GM12878 (cell line): ENCODE data around the gene CTSC. TPM values are rescaled to one million over a fixed set of nuclear protein-coding genes. Genes with fewer than 3 reads are reported as not detected.

Experiments used
- ATAC-seq: fragments of 200-7000 bp; cut with Tn5 transposase; 3 replicates; pipeline ENCODE4 v1.9.1; 2020; ENCODE audit warnings: mild to moderate bottlenecking, moderate library complexity
- BruUV-seq: library from RNA; stranded (reverse); fragments of 400-500 nt; replicated peaks from 2 replicates; lab custom pipeline; 2021; lab: Mats Ljungman, UMichigan
- CTCF ChIA-PET: fragments of 300-600 bp; sonication (Branson Sonifier 250); formaldehyde crosslinking; extraction: SDS; loops from one replicate; lab custom pipeline; 2021; ENCODE audit warnings: inconsistent platforms; lab: Yijun Ruan, JAX
- POLR2A ChIA-PET: fragments of 350-600 bp; formaldehyde crosslinking; extraction: SDS; loops from one replicate; lab custom pipeline; 2021; ENCODE audit warnings: inconsistent platforms; lab: Charles Lee
- RAD21 ChIA-PET: fragments of 300-600 bp; sonication (Branson Sonifier 250); formaldehyde crosslinking; loops from one replicate; lab custom pipeline; 2023; ENCODE audit warnings: antibody characterized with exemption; ENCODE audit not compliant: unreplicated experiment; lab: Charles Lee
- SMC1A ChIA-PET: fragments of 300-600 bp; sonication (Branson Sonifier 250); formaldehyde crosslinking; loops from one replicate; lab custom pipeline; 2023; ENCODE audit not compliant: unreplicated experiment, uncharacterized antibody; lab: Charles Lee
- DNase-seq: peaks from one replicate; pipeline ENCODE4 v3.0.0-alpha.2; 2011; ENCODE audit warnings: low read depth, low spot score
- FAIRE-seq: peaks from 3 replicates; lab custom pipeline; 2011; peaks lifted over from hg19 to GRCh38; lab: Jason Lieb, UNC
- H2AFZ ChIP-seq: 2 replicates; pipeline ENCODE4 v1.6.0; 2011; ENCODE audit warnings: low read depth, low read length, control low read depth; ENCODE audit not compliant: control insufficient read depth
- H3K27ac ChIP-seq: 2 replicates; pipeline ENCODE4 v1.5.1; 2011; ENCODE audit warnings: control low read depth; ENCODE audit not compliant: control insufficient read depth, insufficient read depth
- H3K27me3 ChIP-seq, 2 experiments: replicated peaks in 1 of 2; 2 replicates each; pipeline versions ENCODE4 v1.6.0 to v1.6.1; 2011; ENCODE audit warnings: low read length in 1 of 2; ENCODE audit not compliant: control insufficient read depth in 2 of 2, insufficient read depth in 2 of 2
- H3K36me3 ChIP-seq, 2 experiments: 2 replicates each; pipeline ENCODE4 v1.5.1; 2011; ENCODE audit warnings: low read length in 1 of 2; ENCODE audit not compliant: control insufficient read depth in 2 of 2, insufficient read depth in 2 of 2
- H3K4me1 ChIP-seq: 2 replicates; pipeline ENCODE4 v1.6.1; 2011; ENCODE audit warnings: mild to moderate bottlenecking, low read length, moderate library complexity, mixed read lengths; ENCODE audit not compliant: control insufficient read depth, insufficient read depth
- H3K4me2 ChIP-seq: 2 replicates; pipeline ENCODE4 v1.6.0; 2011; ENCODE audit warnings: control low read depth; ENCODE audit not compliant: control insufficient read depth, insufficient read depth
- H3K4me3 ChIP-seq: fragments of 200-600 bp; sonication (generic); 2 replicates; pipeline ENCODE4 v1.5.1; 2016
- H3K79me2 ChIP-seq: 2 replicates; pipeline ENCODE4 v1.6.0; 2011; ENCODE audit warnings: low read length; ENCODE audit not compliant: control insufficient read depth, insufficient read depth
- H3K9ac ChIP-seq: 2 replicates; pipeline ENCODE4 v1.8.0; 2011; ENCODE audit warnings: low read length, control low read depth, mixed read lengths; ENCODE audit not compliant: control insufficient read depth, insufficient read depth
- H3K9me3 ChIP-seq: replicated peaks from 3 replicates; pipeline ENCODE4 v1.5.1; 2011; ENCODE audit warnings: mild to moderate bottlenecking, low read length; ENCODE audit not compliant: control insufficient read depth, insufficient read depth
- H4K20me1 ChIP-seq: 2 replicates; pipeline ENCODE4 v1.6.0; 2011; ENCODE audit not compliant: control insufficient read depth, insufficient read depth
- ATF2 ChIP-seq: IDR thresholded peaks from 2 replicates; pipeline ENCODE4 v1.6.1; 2012; ENCODE audit warnings: low read length, inconsistent platforms
- BRCA1 ChIP-seq: IDR thresholded peaks from 2 replicates; pipeline ENCODE4 v1.6.1; 2011; ENCODE audit warnings: low read depth, low read length, improper control_type of control experiment
- CBX3 ChIP-seq: fragments of 200-600 bp; sonication (generic); IDR thresholded peaks from 2 replicates; pipeline ENCODE4 v1.6.1; 2016; ENCODE audit warnings: low read depth, borderline replicate concordance
- EED ChIP-seq: sonication (generic); IDR thresholded peaks from 2 replicates; pipeline ENCODE4 v1.6.1; 2016; ENCODE audit warnings: antibody characterized with exemption, low read depth
- IKZF2 ChIP-seq, 2 experiments: fragments of 450-650 bp; IDR thresholded peaks; 2 replicates each; pipeline ENCODE4 v1.6.1; 2017; ENCODE audit warnings: mild to moderate bottlenecking in 2 of 2, moderate library complexity in 2 of 2
- MEF2A ChIP-seq: IDR thresholded peaks from 2 replicates; pipeline ENCODE4 v1.6.1; 2011; ENCODE audit warnings: low read depth, mild to moderate bottlenecking, low read length, moderate library complexity; ENCODE audit not compliant: insufficient read depth
- NR2C2 ChIP-seq: IDR thresholded peaks from 2 replicates; pipeline ENCODE4 v1.6.1; 2011; ENCODE audit warnings: borderline replicate concordance, low read depth; ENCODE audit not compliant: control insufficient read depth, insufficient read length
- PKNOX1 ChIP-seq: fragments of 450-650 bp; IDR thresholded peaks from 2 replicates; pipeline ENCODE4 v1.6.1; 2016; ENCODE audit warnings: mild to moderate bottlenecking
- SIX5 ChIP-seq: IDR thresholded peaks from 2 replicates; pipeline ENCODE4 v1.6.1; 2011; ENCODE audit warnings: mild to moderate bottlenecking, low read depth, low read length, moderate library complexity; ENCODE audit not compliant: severe bottlenecking
- SMC3 ChIP-seq: IDR thresholded peaks from 2 replicates; pipeline ENCODE4 v1.6.1; 2011; ENCODE audit warnings: low read length, improper control_type of control experiment, borderline replicate concordance
- SRF ChIP-seq, 2 experiments: IDR thresholded peaks; 2 replicates each; pipeline ENCODE4 v1.6.1; 2011; ENCODE audit warnings: low read depth in 2 of 2, low read length in 2 of 2, mild to moderate bottlenecking in 1 of 2, moderate library complexity in 1 of 2
- ZBTB40 ChIP-seq: fragments of 450-650 bp; IDR thresholded peaks from 2 replicates; pipeline ENCODE4 v1.6.1; 2016; ENCODE audit warnings: mild to moderate bottlenecking, moderate library complexity, borderline replicate concordance
- WGBS: methylation state at CpG from one replicate; pipeline ENCODE4 v1.1.6; 2016; ENCODE audit warnings: low lambda C conversion rate; ENCODE audit not compliant: insufficient replicate concordance, insufficient coverage; ENCODE audit errors: missing lambda C conversion rate; 5-methylcytosine and 5-hydroxymethylcytosine counted together
- in situ Hi-C: fragments of 300-500 bp; cut with MboI; formaldehyde crosslinking; loops from 9 replicates; pipeline ENCODE4 v1.14.3; 2018; ENCODE audit warnings: mixed read lengths
- intact Hi-C: fragments of 100-400 bp; cut with micrococcal nuclease; formaldehyde crosslinking; loops from one replicate; pipeline ENCODE4 v1.14.2; 2022; ENCODE audit not compliant: unreplicated experiment
- polyA plus RNA-seq, 11 experiments: library from polyadenylated mRNA; depleted of rRNA in 4 of 11; unstranded in 6 of 11; stranded (reverse) in 5 of 11; fragments of >200 nt; fragmentation: Nextera tagmentation in 4 of 11; fragmentation: Illumina TruSeq in 1 of 11; extraction: Ambion mirVana in 4 of 11; extraction: Trizol in 1 of 11; gene quantifications; 1 replicate in 1 of 11; 2 replicates in 10 of 11; pipeline versions ENCODE4 v1.2.1 to v1.2.3, GENCODE V29; 2011 to 2016; ENCODE audit warnings: inconsistent platforms in 2 of 11, missing spikeins in 2 of 11, low read depth in 1 of 11
- total RNA-seq, 4 experiments: library from RNA; depleted of rRNA in 3 of 4; stranded (reverse); fragments of >200 nt in 3 of 4; fragmentation: Illumina TruSeq in 1 of 4; extraction: Trizol in 1 of 4; gene quantifications; 2 replicates each; pipeline versions ENCODE4 v1.2.1 to v1.2.3, GENCODE V29; 2013 to 2021
- TF ChIP-seq, protein P1 (sequence below): fragments of 450-650 bp; formaldehyde crosslinking; IDR thresholded peaks from 2 replicates; pipeline ENCODE4 v1.5.0; 2022; ENCODE audit warnings: mild to moderate bottlenecking, missing genetic modification characterization

The CTSC gene
- total and polyA plus RNA-seq, 10 of the 15 experiments (the other 5 are each of a cell fraction or from before 2014, with no cell fraction given), result 289 to 1,123 (median 430) TPM

- Histone ChIP-seq H3K79me2 (peaks cover 9% of the 10 kb centered on the region), H2AFZ (no peak overlapping the region), H3K27me3 (no peaks in the 10 kb centered on the region), H3K27ac (no peak overlapping the region), H3K4me2 (no peak overlapping the region), H3K9ac (no peak overlapping the region), H4K20me1 (no peaks in the 10 kb centered on the region), H3K4me1 (no peaks in the 10 kb centered on the region), H3K9me3 (peaks cover 1% of the 10 kb centered on the region; the same call in 1 of the 3 replicates), H3K4me3 (no peak overlapping the region), H3K36me3 (peaks cover 4 to 11% of the 10 kb centered on the region in 2 experiments)
- ChIA-PET POLR2A (no interaction called here), SMC1A (no interaction called here), CTCF (interaction anchor here (0.9 to 1.4 kb wide), 2 partner anchors 8 to 10 kb away, joined by 3 to 4 read pairs; no protein-coding TSS in a partner anchor), RAD21 (no interaction called here)
- WGBS, result 98% methylated on average over 2 of the region's 2 CpGs
- intact Hi-C loops (no loop called here), in situ Hi-C loops (no loop called here)
- DNase-seq, result no peak
- TF ChIP-seq PKNOX1, result no peak
- no peak for TF ChIP-seq CBX3
- no peak for TF ChIP-seq ZBTB40
- no peak for TF ChIP-seq IKZF2 (IDR thresholded peaks at IDR 0.05)
- no peak for TF ChIP-seq SMC3
- no peak for TF ChIP-seq EED
- TF ChIP-seq SRF (IDR thresholded peaks at IDR 0.05; ENCODE audit: low read depth in 2 of 2, low read length in 2 of 2), result no peak
- no peak for TF ChIP-seq BRCA1
- TF ChIP-seq NR2C2, result no peak
- no peak for TF ChIP-seq SIX5
- TF ChIP-seq, protein P1, sequence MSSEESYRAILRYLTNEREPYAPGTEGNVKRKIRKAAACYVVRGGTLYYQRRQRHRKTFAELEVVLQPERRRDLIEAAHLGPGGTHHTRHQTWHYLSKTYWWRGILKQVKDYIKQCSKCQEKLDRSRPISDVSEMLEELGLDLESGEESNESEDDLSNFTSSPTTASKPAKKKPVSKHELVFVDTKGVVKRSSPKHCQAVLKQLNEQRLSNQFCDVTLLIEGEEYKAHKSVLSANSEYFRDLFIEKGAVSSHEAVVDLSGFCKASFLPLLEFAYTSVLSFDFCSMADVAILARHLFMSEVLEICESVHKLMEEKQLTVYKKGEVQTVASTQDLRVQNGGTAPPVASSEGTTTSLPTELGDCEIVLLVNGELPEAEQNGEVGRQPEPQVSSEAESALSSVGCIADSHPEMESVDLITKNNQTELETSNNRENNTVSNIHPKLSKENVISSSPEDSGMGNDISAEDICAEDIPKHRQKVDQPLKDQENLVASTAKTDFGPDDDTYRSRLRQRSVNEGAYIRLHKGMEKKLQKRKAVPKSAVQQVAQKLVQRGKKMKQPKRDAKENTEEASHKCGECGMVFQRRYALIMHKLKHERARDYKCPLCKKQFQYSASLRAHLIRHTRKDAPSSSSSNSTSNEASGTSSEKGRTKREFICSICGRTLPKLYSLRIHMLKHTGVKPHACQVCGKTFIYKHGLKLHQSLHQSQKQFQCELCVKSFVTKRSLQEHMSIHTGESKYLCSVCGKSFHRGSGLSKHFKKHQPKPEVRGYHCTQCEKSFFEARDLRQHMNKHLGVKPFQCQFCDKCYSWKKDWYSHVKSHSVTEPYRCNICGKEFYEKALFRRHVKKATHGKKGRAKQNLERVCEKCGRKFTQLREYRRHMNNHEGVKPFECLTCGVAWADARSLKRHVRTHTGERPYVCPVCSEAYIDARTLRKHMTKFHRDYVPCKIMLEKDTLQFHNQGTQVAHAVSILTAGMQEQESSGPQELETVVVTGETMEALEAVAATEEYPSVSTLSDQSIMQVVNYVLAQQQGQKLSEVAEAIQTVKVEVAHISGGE, result no peak
- TF ChIP-seq MEF2A, result no peak
- TF ChIP-seq ATF2, result no peak
- ATAC-seq, result no peak
- no peak for FAIRE-seq
- no TSS peak for BruUV-seq
Observed at GRCh38 chr11:88318017-88318416, 19.5 kb downstream of the CTSC start.
